Measurements from ENCODE around the gene ZGLP1. TPM values are rescaled to one million over a fixed set of nuclear protein-coding genes. Genes with fewer than 3 reads are reported as not detected.

ZGLP1 gene
- total RNA-seq, 4 donors from 2014 or later = 0.58 to 1.2 (median 1.2) TPM

- TF ChIP-seq POLR2AphosphoS5 (IDR thresholded peaks at IDR 0.05) (no peak), POLR2A (IDR thresholded peaks at IDR 0.05; ENCODE audit: low read depth) (no peak), CTCF (IDR thresholded peaks at IDR 0.05) (no peak)
- peaks cover 8 to 87% (median 51%) of the 10 kb centered on the region in 4 donors for H3K27me3 ChIP-seq
- intact Hi-C loops (cut with DNase I) = no loop called here
- peaks cover 56 to 66% (median 61%) of the 10 kb centered on the region in 4 donors for H3K4me1 ChIP-seq
- DNase-seq (ENCODE audit: extremely low spot score) = no peak
- H3K27ac ChIP-seq (replicated peaks in 1 of 4) = peak within 1 kb of the TSS in 2 of 4 donors; percentile 2 to 35
- H3K9me3 ChIP-seq = no peaks in the 10 kb centered on the region
- H3K4me3 ChIP-seq = peak within 1 kb of the TSS; percentile 8 to 27 (median 16)
- H3K36me3 ChIP-seq = peaks cover 7 to 36% (median 26%) of the 10 kb centered on the region in 4 donors
- WGBS = 1% methylated on average over 16 of the region's 59 CpGs
Measured at GRCh38 chr19:10286803-10287737, 22.5 kb downstream of the ZGLP1 start, which contains the start of gene ICAM4. ICAM4 (plus strand) TSS chr19:10286955; CDS start chr19:10287013, 58 bp downstream.

- peaks cover 7 to 38% (median 26%) of the 10 kb centered on the region in 4 donors for H3K36me3 ChIP-seq
- no peak overlapping the region for H3K27ac ChIP-seq (replicated peaks in 1 of 4)
- WGBS = 94% methylated on average over 2 of the region's 4 CpGs
- H3K4me1 ChIP-seq = peaks cover 39 to 49% (median 44%) of the 10 kb centered on the region in 4 donors
- TF ChIP-seq EP300 (IDR thresholded peaks at IDR 0.05) (no peak), POLR2A (IDR thresholded peaks at IDR 0.05; ENCODE audit: low read depth) (no peak), POLR2AphosphoS5 (IDR thresholded peaks at IDR 0.05) (no peak), CTCF (IDR thresholded peaks at IDR 0.05) (no peak)
- H3K9me3 ChIP-seq = no peaks in the 10 kb centered on the region
- intact Hi-C loops (cut with DNase I) = no loop called here
- peaks cover 0 to 71% (median 35%) of the 10 kb centered on the region in 4 donors for H3K27me3 ChIP-seq
- DNase-seq (ENCODE audit: extremely low spot score) = no peak
- no peak overlapping the region for H3K4me3 ChIP-seq
Measured at GRCh38 chr19:10285393-10285792, 24.2 kb downstream of the ZGLP1 start.

GRCh38 chr19:10284960-10285278, 24.7 kb downstream of the ZGLP1 start:
- intact Hi-C loops (cut with DNase I) = no loop called here
- H3K36me3 ChIP-seq = peaks cover 7 to 38% (median 27%) of the 10 kb centered on the region in 4 donors
- H3K27me3 ChIP-seq = peaks cover 0 to 66% (median 31%) of the 10 kb centered on the region in 4 donors

More at GRCh38 chr19:10284960-10285278, 24.7 kb downstream of the ZGLP1 start:
- no peak overlapping the region for H3K27ac ChIP-seq (replicated peaks in 1 of 4)
- 99% methylated on average over 10 of the region's 13 CpGs for WGBS
- H3K9me3 ChIP-seq = no peaks in the 10 kb centered on the region
- no peak for DNase-seq (ENCODE audit: extremely low spot score)
- H3K4me3 ChIP-seq = no peak overlapping the region
- H3K4me1 ChIP-seq = peaks cover 34 to 44% (median 40%) of the 10 kb centered on the region in 4 donors
- TF ChIP-seq POLR2AphosphoS5 (IDR thresholded peaks at IDR 0.05) (no peak), CTCF (IDR thresholded peaks at IDR 0.05) (no peak), POLR2A (IDR thresholded peaks at IDR 0.05; ENCODE audit: low read depth) (no peak), EP300 (IDR thresholded peaks at IDR 0.05) (no peak)

All from esophagus muscularis mucosa (tissue), 4 donors.